ENCODE data around the gene HDAC9. TPM values are rescaled to one million over a fixed set of nuclear protein-coding genes. Genes with fewer than 3 reads are reported as not detected.

Gene HDAC9
- polyA plus RNA-seq, 3 donors, result 1.0 to 6.2 (median 3.8) TPM

- H3K27ac ChIP-seq (ENCODE audit: low read depth, low read length), result no peak overlapping the region
- 35 to 68% (median 52%) methylated on average over 1 of the region's 1 CpG for WGBS, 3 donors
These were observed 128.9 kb downstream of the HDAC9 start for GRCh38 chr7:18624459-18624858.

DNA sequence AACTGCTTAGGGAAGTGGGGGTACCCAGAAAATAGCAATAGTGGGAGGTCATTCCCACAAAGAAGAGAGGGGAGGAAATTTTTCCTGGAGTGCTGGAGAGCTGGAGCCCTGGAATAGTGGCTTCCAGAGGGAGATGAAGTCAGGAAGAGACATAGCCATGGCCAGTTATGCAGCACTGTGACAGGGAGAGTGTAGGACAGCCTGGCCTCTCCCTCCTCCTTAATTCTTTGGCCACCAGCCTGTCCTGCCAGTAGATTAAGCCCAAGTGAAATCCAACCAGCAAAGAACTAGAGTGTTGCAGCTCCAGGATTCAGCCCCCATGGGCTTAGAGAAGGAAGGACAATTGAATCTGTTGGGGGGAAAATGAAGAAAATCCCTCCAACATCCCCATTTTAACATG is 130.5 kb downstream of the HDAC9 start:
- H3K27ac ChIP-seq (ENCODE audit: low read depth, low read length), result no peak overlapping the region

DNA sequence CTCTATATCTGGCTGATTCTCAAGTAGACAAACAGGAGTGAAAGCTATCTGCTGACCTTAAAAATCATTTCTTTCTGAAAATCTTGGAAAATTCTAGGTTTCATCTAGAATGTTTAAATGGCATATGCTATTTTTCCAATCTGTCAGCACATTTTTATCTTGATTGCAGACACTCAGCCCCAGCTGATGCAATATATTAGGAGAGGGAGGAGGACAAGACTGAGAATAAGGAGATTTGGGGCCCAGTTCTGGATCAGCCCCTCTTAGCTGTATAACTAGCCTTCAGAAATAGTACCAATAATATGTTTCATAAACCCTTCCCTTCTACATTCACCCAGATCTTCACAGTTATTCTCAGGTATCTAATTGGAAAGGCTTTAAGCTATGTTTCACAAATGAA is 131.2 kb downstream of the HDAC9 start:
- H3K27ac ChIP-seq (ENCODE audit: low read depth, low read length), result no peak overlapping the region

DNA sequence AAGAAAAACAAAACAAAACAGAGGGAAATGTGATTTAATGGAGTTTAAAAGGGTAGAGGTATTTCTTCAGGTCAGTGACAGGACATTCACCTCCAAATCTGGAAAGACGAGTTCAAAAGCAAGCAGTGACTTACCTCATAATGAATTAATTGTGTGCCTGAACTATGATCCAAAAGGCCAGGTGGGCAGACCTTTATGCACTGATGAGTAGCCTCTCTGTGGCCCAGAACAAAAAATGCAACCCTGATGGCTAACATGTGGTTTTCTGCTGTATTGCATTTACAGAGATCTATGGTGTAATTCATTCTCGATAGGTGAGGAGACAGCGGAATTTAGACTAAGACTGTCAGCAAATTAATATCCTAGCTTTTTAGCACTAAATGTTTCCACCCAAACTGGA is 142.0 kb downstream of the HDAC9 start:
- no peak overlapping the region for H3K27ac ChIP-seq (ENCODE audit: low read depth, low read length)
- 82 to 94% (median 90%) methylated on average over 3 of the region's 3 CpGs for WGBS, 3 donors

DNA sequence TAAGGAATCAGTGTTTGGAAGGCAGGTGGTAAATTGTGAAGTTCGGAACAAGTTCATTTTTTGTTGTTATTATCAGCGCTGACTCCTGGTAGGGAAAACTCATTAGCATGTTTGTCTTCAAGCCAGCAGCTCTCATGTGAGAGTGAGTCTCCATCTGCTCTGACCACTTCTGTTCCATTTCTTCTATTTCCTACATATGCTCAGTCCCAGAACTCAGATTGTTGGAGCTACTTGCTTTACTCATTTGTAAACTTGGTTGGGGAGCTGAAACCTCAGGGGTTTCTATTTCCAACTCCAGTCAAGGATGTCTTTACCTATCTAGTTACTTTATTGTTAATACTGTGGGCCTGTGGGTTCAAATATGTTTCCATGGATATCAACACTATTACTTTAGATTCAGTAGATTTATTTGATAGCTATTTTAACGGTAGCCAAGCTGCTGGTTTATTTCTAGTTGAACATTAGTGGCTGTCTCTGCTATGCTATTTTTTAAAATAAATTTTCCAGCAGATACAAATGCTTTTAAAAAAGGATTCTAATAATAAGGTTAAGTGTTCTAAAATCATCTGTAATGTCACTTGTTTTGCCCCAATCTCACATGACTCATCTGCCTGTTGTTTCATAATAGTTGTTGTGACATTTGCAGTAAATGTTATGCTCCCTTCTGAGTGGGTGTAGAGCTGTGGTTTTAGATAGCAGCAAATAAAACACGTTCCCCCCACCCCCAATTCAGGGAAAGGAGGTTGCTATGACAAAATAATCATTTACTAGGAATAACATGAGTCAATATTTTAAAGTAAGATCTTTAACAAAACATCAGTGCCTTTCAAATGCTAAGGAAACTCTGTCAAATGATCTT is 143.3 kb downstream of the HDAC9 start:
- 48 to 56% (median 56%) methylated on average over 4 of the region's 4 CpGs for WGBS, 3 donors
- peak overlapping the region; percentile 72 for H3K27ac ChIP-seq (ENCODE audit: low read depth, low read length)

- WGBS, 3 donors, result 77 to 98% (median 87%) methylated on average over 1 of the region's 1 CpG
- H3K27ac ChIP-seq (ENCODE audit: low read depth, low read length), result no peak overlapping the region
These were observed 144.2 kb downstream of the HDAC9 start for GRCh38 chr7:18639711-18640110.

GRCh38 chr7:18644981-18645380 is 149.4 kb downstream of the HDAC9 start:
- H3K27ac ChIP-seq (ENCODE audit: low read depth, low read length), result no peak overlapping the region
- WGBS, 3 donors, result 47 to 57% (median 48%) methylated on average over 3 of the region's 3 CpGs

- 73 to 78% (median 75%) methylated on average over 5 of the region's 5 CpGs for WGBS, 3 donors
These were observed 152.0 kb downstream of the HDAC9 start for GRCh38 chr7:18647582-18647981.

GRCh38 chr7:18648849-18649758 is 153.6 kb downstream of the HDAC9 start:
- WGBS, 3 donors, result 83 to 95% (median 91%) methylated on average over 9 of the region's 9 CpGs
- H3K27ac ChIP-seq (ENCODE audit: low read depth, low read length), result no peak overlapping the region

More at GRCh38 chr7:18647582-18647981, 152.0 kb downstream of the HDAC9 start:
- H3K27ac ChIP-seq (ENCODE audit: low read depth, low read length), result no peak overlapping the region

GRCh38 chr7:18653381-18654155 is 158.0 kb downstream of the HDAC9 start:
- 66 to 89% (median 79%) methylated on average over 2 of the region's 2 CpGs for WGBS, 3 donors
- H3K27ac ChIP-seq (ENCODE audit: low read depth, low read length), result no peak overlapping the region

DNA sequence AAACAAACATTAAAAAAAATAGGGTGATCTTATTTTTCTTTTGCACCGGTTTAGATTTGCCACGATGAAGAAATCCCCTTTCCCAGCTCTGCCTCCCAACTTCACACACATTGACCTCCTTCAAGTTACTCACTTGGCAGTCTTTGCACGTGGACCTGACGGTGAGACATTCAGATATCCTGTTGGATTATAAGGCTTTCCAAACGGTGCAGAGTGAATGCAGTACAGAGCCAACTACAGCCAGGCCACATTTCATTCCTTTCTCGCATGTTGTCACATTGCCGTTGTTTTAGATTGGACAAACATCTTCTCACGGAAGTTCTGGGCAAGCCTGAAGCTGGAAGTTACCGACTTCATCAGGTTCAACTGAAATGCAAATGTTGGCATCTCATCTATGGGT is 159.2 kb downstream of the HDAC9 start:
- H3K27ac ChIP-seq (ENCODE audit: low read depth, low read length), result no peak overlapping the region
- 80 to 86% (median 83%) methylated on average over 9 of the region's 9 CpGs for WGBS, 3 donors

DNA sequence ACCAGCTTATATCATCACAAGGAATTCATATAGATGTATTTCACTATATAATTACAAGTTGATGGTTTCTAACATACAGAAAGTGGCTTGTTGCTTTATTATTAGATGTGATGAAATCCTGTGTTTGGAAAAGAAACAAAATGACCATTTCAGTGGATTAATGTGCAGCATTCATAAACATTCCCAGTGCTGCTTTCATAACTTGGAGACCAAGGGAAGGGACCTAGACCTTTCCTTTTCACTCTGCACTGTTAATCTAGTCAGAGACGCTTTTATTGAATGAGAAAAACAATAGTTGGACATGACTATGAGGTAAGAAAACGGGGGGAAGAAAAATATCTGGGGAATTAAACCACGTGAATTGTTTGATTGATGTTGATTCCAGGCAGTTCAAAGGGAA is 160.0 kb downstream of the HDAC9 start:
- 27 to 40% (median 39%) methylated on average over 3 of the region's 3 CpGs for WGBS, 3 donors
- H3K27ac ChIP-seq (ENCODE audit: low read depth, low read length), result no peak overlapping the region

DNA sequence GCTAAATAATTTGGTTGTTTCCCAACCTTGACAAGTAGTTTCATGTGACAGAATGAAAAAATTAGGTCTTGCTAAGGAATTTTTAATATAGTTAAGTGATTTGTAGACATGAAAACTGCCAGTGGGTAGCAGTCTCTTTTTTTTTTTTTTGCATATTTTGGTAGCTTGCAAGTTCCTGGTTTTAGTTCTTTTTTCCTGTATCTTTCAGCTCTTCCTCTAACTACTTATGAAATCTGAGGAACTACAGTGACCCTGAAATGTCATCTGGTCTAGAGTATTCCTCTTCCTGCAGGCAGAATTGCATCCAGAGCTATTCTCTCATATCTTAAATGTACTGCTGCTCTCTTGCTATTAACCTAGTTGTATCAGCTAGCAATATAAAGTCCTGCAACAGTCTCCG is 160.4 kb downstream of the HDAC9 start:
- no peak overlapping the region for H3K27ac ChIP-seq (ENCODE audit: low read depth, low read length)
- 53 to 98% (median 93%) methylated on average over 1 of the region's 1 CpG for WGBS, 3 donors

GRCh38 chr7:18656362-18656761 is 160.8 kb downstream of the HDAC9 start:
- H3K27ac ChIP-seq (ENCODE audit: low read depth, low read length), result no peak overlapping the region

- WGBS, 3 donors, result 63 to 92% (median 80%) methylated on average over 5 of the region's 5 CpGs
- no peak overlapping the region for H3K27ac ChIP-seq (ENCODE audit: low read depth, low read length)
These were observed 164.2 kb downstream of the HDAC9 start for GRCh38 chr7:18659746-18660145.

DNA sequence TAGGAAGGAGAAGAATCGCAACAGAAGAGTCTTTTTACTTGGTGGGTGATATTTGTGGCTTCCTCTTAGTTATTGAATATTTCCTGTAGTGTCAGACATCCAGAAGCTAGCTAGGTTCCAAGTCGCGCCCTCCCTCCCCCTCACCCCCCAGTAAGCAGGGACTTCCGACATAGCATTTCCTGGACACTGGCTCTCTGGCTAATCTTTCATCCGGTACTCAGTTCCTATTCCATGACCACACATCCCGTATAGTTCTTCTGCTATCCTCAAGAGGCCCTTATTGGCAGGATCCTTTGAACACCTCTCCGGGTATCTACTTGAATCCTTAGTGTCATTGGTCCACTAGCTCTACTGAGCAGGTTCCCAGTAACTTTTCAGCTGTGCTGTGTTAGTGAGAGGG is 167.8 kb downstream of the HDAC9 start:
- no peak overlapping the region for H3K27ac ChIP-seq (ENCODE audit: low read depth, low read length)
- WGBS, 3 donors, result 58 to 74% (median 58%) methylated on average over 7 of the region's 7 CpGs

DNA sequence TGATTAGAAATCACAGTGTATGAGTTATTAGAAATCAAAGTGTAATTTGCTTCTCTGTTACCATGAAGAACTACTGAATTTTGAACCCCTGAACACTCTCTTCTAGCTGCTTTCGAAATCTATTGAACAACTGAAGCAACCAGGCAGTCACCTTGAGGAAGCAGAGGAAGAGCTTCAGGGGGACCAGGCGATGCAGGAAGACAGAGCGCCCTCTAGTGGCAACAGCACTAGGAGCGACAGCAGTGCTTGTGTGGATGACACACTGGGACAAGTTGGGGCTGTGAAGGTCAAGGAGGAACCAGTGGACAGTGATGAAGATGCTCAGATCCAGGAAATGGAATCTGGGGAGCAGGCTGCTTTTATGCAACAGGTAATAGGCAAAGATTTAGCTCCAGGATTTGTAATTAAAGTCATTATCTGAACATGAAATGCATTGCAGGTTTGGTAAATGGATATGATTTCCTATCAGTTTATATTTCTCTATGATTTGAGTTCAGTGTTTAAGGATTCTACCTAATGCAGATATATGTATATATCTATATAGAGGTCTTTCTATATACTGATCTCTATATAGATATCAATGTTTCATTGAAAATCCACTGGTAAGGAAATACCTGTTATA is 170.7 kb downstream of the HDAC9 start:
- H3K27ac ChIP-seq (ENCODE audit: low read depth, low read length), result no peak overlapping the region
- WGBS, 3 donors, result 15 to 17% (median 16%) methylated on average over 4 of the region's 4 CpGs

GRCh38 chr7:18667466-18667865 is 171.9 kb downstream of the HDAC9 start:
- 47 to 83% (median 70%) methylated on average over 1 of the region's 1 CpG for WGBS, 3 donors
- no peak overlapping the region for H3K27ac ChIP-seq (ENCODE audit: low read depth, low read length)

Data from adipose tissue (tissue), 3 donors.